ENCODE measurements around the gene CD81. TPM values are rescaled to one million over a fixed set of nuclear protein-coding genes. Genes with fewer than 3 reads are reported as not detected.
A peak's percentile ranks its signal among the peaks of the same experiment; 100 is the strongest.

CD81 gene
- total RNA-seq, 3 donors from 2014 or later = 311 to 770 (median 330) TPM

DNA sequence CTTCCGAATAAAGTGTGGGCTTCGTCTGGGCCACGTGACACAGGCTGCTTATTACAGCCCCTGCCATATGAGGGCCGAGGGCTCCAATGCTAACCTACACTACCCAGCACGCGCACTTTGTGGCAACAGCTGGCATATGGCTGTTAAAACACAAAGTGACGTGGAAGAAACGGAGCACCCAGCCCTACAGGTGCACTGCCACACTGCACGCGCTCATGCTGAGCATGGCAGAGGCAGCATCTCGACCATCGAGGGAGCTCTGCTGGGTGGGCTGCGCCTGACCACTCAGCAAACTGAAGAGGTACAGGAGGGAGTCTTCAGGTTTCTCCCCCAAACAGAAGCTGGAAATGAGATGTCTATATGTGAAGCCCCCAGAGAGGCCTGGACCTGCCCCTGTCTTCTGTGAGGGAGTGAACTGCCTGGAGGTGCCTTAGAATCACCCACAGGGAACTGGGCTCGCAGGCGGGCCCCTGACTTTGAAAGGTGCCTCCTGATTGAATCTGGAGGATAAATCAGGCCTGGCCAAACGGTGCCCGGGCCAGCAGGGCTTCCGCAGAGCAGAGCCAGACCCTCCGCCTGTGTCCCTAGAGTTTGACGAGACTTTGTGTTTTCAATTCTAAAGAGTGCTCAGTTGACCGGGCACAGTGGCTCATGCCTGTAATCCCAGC is 41.7 kb downstream of the CD81 start:
- intact Hi-C loops (cut with DNase I; ENCODE audit: low total_unique reads) = loop anchor here (1.0 kb wide), 1 partner anchor 117 kb away; the partner anchor contains the start of gene TSPAN32

DNA sequence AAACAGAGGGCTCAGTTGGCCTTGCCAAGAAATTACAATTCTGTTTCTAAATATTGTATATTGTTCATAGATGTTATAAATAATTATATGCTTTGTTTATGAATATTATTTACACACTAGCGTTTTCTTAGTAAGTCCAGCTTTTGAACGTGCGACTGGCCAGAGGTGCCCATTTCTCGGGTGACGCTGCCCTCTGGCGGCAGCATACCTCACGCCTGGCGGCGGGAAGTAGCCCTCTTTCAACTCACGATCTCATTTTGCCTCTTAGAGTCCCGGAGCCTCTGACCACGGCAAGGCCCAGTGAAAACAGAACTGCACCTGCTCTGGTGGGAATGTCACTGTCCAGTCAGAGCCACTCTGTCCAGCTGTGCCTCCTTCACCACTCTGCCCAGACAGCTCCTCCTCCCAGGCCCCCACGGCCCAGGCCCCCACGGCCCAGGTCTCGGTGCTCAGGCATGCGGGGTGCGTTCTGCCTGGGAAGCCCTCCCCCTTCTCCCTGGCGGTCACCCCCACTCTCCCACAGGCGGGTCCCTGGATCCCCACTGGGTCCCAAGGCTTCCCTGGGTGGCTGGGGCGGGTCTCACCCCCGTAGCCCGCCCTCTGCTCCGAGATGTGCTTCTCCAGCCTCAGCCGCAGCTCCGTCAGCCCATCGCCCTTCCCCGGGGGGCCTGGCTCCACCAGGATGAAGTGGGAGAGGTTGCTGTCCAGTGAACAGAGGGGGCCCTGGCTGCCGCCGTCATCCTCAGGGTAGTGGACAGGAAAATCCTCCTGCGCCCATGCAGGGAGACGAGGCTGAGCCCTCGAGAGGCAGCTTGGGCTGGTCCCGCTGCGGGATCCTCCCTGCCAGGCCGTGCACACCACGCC is 42.8 kb downstream of the CD81 start:
- DNase-seq (ENCODE audit: low spot score in 2 of 2) = peak; percentile 64 to 71
- TF ChIP-seq, protein P1, sequence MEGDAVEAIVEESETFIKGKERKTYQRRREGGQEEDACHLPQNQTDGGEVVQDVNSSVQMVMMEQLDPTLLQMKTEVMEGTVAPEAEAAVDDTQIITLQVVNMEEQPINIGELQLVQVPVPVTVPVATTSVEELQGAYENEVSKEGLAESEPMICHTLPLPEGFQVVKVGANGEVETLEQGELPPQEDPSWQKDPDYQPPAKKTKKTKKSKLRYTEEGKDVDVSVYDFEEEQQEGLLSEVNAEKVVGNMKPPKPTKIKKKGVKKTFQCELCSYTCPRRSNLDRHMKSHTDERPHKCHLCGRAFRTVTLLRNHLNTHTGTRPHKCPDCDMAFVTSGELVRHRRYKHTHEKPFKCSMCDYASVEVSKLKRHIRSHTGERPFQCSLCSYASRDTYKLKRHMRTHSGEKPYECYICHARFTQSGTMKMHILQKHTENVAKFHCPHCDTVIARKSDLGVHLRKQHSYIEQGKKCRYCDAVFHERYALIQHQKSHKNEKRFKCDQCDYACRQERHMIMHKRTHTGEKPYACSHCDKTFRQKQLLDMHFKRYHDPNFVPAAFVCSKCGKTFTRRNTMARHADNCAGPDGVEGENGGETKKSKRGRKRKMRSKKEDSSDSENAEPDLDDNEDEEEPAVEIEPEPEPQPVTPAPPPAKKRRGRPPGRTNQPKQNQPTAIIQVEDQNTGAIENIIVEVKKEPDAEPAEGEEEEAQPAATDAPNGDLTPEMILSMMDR (IDR thresholded peaks at IDR 0.05) = peak; percentile 68 to 80 (median 78)
- TF ChIP-seq POLR2A (IDR thresholded peaks at IDR 0.05) (no peak), POLR2AphosphoS5 (IDR thresholded peaks at IDR 0.05) (no peak)
- no peak overlapping the region for H3K27ac ChIP-seq

More for the DNA sequence above, 41.7 kb downstream of the CD81 start:
- Histone ChIP-seq H3K27ac (no peak overlapping the region), H3K4me1 (peaks cover 0 to 3% of the 10 kb centered on the region in 2 donors), H3K9me3 (no peaks in the 10 kb centered on the region), H3K4me3 (no peak overlapping the region), H3K36me3 (no peaks in the 10 kb centered on the region), H3K27me3 (peaks cover 0 to 4% of the 10 kb centered on the region in 2 donors)
- no peak for DNase-seq (ENCODE audit: low spot score in 2 of 2)
- no peak for TF ChIP-seq POLR2A (IDR thresholded peaks at IDR 0.05)
- TF ChIP-seq, protein P1 (IDR thresholded peaks at IDR 0.05) = no peak
- TF ChIP-seq POLR2AphosphoS5 (IDR thresholded peaks at IDR 0.05) = no peak

DNA sequence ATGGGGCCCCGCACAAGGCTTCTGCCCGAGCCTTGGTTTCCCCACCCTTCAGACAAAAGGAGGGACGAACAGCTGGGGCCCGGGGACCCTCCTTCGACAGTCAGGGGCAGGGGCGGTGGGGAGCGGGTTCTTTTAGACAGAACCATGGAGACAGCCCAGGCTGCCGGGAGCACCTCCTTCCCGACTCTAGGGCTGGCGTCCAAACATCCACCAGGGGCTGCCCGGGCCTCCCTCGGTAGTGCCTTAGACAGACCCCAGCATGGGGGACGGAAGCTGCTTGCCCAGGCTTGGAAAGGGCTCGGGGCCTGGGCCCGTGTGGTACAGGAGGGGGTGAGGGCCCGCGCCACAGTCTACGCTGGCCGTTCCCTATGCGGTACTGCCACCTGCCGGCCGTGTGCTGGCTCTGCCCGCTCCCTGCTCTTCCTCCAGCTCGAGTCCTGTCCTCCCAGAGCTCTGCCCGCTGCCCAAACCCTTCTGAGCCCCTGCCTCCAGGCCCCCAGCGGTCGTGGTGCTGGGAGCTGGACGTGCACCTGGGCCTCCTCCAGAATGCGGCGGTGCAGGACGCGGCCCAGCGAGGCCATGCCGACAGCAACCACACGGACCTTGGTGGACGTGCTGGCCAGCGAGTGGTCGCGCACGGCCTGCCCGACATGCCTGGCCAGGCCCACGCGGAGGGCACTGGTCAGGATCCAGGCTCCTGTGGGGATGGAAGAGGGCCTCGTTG is 43.6 kb downstream of the CD81 start:
- H3K36me3 ChIP-seq = no peaks in the 10 kb centered on the region
- peak in 1 of 2 donors; percentile 72 for DNase-seq (ENCODE audit: low spot score in 2 of 2)
- peaks cover 0 to 4% of the 10 kb centered on the region in 2 donors for H3K27me3 ChIP-seq
- H3K9me3 ChIP-seq = no peaks in the 10 kb centered on the region
- no peak overlapping the region for H3K27ac ChIP-seq
- H3K4me1 ChIP-seq = peaks cover 0 to 3% of the 10 kb centered on the region in 2 donors
- H3K4me3 ChIP-seq = peak overlapping the region in 1 of 3 donors; percentile 46
- TF ChIP-seq POLR2AphosphoS5 (IDR thresholded peaks at IDR 0.05) (no peak), POLR2A (IDR thresholded peaks at IDR 0.05) (no peak)
- TF ChIP-seq, protein P1 (IDR thresholded peaks at IDR 0.05) = peak; percentile 63 to 96 (median 91)
- intact Hi-C loops (cut with DNase I; ENCODE audit: low total_unique reads) = loop anchor here (5.0 kb wide), 1 partner anchor 223 kb away; no protein-coding TSS in a partner anchor

More for the DNA sequence above, 42.8 kb downstream of the CD81 start:
- Histone ChIP-seq H3K9me3 (no peaks in the 10 kb centered on the region), H3K27me3 (peaks cover 0 to 4% of the 10 kb centered on the region in 2 donors), H3K4me3 (no peak overlapping the region), H3K36me3 (no peaks in the 10 kb centered on the region), H3K4me1 (peaks cover 0 to 3% of the 10 kb centered on the region in 2 donors)
- intact Hi-C loops (cut with DNase I; ENCODE audit: low total_unique reads) = loop anchor here (1.0 to 5.0 kb wide), 2 partner anchors 118 to 223 kb away; partner anchors contain the start of gene TSPAN32

DNA sequence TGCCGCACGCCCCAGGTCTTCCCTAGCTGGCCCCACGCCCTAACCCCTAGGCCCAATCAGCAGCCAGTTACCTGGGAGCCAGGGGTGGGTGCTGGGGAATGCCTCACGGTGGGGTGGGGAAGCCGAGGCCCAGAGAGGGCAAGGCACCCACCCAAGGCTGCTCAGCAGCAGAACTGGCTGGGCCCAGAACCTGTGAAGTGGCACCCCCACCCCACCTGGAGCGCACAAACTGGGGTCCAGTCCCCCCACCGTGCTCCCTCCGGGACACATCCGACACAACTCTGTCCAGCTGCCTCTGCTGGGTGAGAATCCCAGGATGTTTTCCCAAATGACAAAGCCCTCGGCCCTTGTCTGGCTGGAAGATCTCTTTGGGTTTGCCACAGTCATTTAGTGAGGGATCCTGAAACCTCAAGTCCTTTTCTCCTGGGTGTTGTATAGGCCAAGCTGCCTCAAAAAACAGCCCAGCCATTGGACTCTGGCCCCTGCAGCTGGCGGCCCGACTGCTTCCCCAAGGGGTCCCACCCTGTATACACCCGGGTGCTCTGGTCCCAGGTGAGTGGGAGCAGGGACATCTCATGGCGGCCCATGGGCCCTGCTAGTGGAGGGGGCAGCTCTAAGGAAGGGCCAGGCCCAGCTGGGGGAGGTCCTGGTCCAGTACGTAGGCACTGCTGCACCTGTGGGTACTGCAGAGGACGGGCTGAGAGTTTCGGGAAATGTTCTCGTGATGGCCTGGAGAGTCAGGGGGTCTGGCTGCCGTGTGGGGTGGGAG is 44.3 kb downstream of the CD81 start:
- H3K36me3 ChIP-seq = no peaks in the 10 kb centered on the region
- intact Hi-C loops (cut with DNase I; ENCODE audit: low total_unique reads) = loop anchor here (5.0 kb wide), 1 partner anchor 224 kb away; no protein-coding TSS in a partner anchor
- DNase-seq (ENCODE audit: low spot score in 2 of 2) = no peak
- no peak for TF ChIP-seq POLR2AphosphoS5 (IDR thresholded peaks at IDR 0.05)
- TF ChIP-seq, protein P1 (IDR thresholded peaks at IDR 0.05) = no peak
- TF ChIP-seq POLR2A (IDR thresholded peaks at IDR 0.05) = no peak
- H3K4me3 ChIP-seq = no peak overlapping the region
- H3K4me1 ChIP-seq = peaks cover 0 to 3% of the 10 kb centered on the region in 2 donors
- H3K9me3 ChIP-seq = no peaks in the 10 kb centered on the region
- H3K27me3 ChIP-seq = peaks cover 0 to 4% of the 10 kb centered on the region in 2 donors
- H3K27ac ChIP-seq = no peak overlapping the region
